ENCODE measurements around the gene IFT57. TPM values are rescaled to one million over a fixed set of nuclear protein-coding genes. Genes with fewer than 3 reads are reported as not detected.
A peak's percentile ranks its signal among the peaks of the same experiment; 100 is the strongest.
"Not testable (repeated sequence)": the region's sequence is repeated elsewhere in the genome, so short reads cannot be mapped to it uniquely, and the experiment has no call there.

The IFT57 gene, protein sequence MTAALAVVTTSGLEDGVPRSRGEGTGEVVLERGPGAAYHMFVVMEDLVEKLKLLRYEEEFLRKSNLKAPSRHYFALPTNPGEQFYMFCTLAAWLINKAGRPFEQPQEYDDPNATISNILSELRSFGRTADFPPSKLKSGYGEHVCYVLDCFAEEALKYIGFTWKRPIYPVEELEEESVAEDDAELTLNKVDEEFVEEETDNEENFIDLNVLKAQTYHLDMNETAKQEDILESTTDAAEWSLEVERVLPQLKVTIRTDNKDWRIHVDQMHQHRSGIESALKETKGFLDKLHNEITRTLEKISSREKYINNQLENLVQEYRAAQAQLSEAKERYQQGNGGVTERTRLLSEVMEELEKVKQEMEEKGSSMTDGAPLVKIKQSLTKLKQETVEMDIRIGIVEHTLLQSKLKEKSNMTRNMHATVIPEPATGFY
- 128 TPM for total RNA-seq
- long read RNA-seq, transcript IFT57-201 (11 exons, 3,203 nt): major isoform, 207 of 254 reads
- long read RNA-seq, partial matches to known transcripts: 17 of 254 reads
- long read RNA-seq, other reads (novel, unspliced or antisense): 28 of 254 reads

DNA sequence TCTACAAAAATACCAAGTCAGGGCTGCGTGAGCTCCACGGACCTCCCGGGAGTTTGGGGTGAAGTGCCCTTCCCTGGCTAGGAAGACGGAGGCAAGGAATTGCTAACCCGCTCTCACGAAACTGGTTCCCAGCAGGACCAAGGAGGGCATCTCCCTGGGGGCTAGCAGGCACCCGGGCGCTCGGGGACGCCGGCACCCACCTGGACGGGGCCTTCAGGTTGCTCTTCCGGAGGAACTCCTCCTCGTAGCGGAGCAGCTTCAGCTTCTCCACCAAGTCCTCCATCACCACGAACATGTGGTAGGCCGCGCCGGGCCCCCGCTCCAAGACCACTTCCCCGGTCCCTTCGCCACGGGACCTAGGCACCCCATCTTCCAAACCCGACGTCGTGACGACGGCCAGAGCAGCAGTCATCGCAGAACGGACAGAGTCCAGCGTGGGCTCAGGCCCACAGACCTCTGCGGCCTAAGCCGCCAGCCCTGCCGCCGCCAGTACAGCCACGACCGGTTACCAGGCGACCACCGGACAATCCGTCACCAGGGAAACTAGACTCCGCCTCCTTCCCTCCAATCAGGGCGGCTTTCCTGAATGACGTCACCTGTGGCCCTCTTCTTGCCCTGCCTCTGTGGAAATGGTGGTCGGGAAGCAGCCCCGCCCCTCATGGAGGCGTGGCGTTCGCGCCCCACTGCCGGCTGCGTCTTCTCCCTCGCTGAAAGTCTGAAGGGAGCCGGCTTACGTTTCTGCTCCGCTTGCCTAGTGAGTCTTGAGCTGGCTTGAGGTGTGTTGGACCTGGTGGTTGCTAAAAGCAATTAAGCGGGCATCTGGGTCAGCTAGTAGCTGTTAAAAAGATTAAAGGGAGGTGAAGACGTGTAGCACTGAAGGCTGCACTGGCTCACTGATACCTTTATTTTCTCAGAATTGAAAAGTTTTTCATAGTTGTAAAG lies at the start of gene IFT57:
TSS of gene IFT57 (minus strand) at position 514 of the 942 bp plus-strand sequence. CDS start at position 412, 102 bp downstream.
- peak within 1 kb of the TSS; percentile 94 for H3K27ac ChIP-seq
- H3K9me3 ChIP-seq: no peaks in the 10 kb centered on the region
- DNase-seq (peak; percentile 96), ATAC-seq (peak; percentile 97 to 99)
- H3K4me1 ChIP-seq: peaks cover 49% of the 10 kb centered on the region
- intact Hi-C loops (cut with DNase I): no loop called here
- peak within 1 kb of the TSS; percentile 89 for H3K4me3 ChIP-seq
- TF ChIP-seq, protein P1, sequence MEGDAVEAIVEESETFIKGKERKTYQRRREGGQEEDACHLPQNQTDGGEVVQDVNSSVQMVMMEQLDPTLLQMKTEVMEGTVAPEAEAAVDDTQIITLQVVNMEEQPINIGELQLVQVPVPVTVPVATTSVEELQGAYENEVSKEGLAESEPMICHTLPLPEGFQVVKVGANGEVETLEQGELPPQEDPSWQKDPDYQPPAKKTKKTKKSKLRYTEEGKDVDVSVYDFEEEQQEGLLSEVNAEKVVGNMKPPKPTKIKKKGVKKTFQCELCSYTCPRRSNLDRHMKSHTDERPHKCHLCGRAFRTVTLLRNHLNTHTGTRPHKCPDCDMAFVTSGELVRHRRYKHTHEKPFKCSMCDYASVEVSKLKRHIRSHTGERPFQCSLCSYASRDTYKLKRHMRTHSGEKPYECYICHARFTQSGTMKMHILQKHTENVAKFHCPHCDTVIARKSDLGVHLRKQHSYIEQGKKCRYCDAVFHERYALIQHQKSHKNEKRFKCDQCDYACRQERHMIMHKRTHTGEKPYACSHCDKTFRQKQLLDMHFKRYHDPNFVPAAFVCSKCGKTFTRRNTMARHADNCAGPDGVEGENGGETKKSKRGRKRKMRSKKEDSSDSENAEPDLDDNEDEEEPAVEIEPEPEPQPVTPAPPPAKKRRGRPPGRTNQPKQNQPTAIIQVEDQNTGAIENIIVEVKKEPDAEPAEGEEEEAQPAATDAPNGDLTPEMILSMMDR (IDR thresholded peaks at IDR 0.05): no peak
- H3K27me3 ChIP-seq (ENCODE audit: low read depth): no peaks in the 10 kb centered on the region
- H3K36me3 ChIP-seq: peaks cover 5% of the 10 kb centered on the region

DNA sequence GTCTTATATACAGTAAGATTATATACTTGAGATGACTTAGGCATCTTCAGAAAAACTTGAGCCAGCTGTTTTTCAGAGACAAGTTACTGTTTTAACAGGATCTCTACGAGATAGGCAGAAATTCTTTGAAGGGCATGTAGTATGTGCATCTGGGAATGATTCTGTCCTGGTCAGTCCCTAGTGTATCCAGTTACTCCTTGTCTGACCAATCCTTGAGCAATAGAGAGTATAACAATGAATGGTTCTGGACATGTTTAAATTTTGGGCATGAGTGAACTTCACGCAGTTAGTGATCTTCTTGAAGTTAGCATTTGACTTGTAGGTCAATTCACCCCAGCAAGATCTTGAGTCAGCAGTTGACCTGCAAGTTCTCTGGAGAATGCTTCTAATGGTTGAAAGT lies 49.4 kb upstream of the IFT57 start:
- H3K27me3 ChIP-seq (ENCODE audit: low read depth): no peaks in the 10 kb centered on the region
- no peak for DNase-seq
- ATAC-seq: no peak
- no peaks in the 10 kb centered on the region for H3K4me1 ChIP-seq
- no peak overlapping the region for H3K4me3 ChIP-seq
- H3K27ac ChIP-seq: no peak overlapping the region
- no peaks in the 10 kb centered on the region for H3K9me3 ChIP-seq
- H3K36me3 ChIP-seq: no peaks in the 10 kb centered on the region
- intact Hi-C loops (cut with DNase I): no loop called here
- TF ChIP-seq, protein P1 (IDR thresholded peaks at IDR 0.05): no peak

DNA sequence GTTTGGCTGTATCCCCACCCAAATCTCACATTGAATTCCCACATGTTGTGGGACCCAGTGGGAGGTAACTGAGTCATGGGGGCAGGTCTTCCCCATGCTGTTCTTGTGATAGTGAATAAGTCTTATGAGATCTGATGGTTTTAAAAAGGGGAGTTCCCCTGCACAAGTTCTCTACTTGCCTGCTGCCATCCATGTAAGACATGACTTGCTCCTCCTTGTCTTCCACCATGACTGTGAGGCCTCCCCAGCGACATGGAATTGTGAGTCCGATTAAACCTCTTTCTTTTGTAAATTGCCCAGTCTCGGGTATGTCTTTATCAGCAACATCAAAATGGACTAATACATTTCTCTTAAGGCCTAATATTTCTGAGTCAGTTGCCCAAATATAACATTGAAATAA lies 46.0 kb upstream of the IFT57 start:
- DNase-seq; H3K36me3 ChIP-seq; H3K4me1 ChIP-seq; intact Hi-C loops (cut with DNase I); H3K4me3 ChIP-seq; ATAC-seq; H3K27me3 ChIP-seq (ENCODE audit: low read depth); H3K9me3 ChIP-seq; H3K27ac ChIP-seq: not testable (repeated sequence)

DNA sequence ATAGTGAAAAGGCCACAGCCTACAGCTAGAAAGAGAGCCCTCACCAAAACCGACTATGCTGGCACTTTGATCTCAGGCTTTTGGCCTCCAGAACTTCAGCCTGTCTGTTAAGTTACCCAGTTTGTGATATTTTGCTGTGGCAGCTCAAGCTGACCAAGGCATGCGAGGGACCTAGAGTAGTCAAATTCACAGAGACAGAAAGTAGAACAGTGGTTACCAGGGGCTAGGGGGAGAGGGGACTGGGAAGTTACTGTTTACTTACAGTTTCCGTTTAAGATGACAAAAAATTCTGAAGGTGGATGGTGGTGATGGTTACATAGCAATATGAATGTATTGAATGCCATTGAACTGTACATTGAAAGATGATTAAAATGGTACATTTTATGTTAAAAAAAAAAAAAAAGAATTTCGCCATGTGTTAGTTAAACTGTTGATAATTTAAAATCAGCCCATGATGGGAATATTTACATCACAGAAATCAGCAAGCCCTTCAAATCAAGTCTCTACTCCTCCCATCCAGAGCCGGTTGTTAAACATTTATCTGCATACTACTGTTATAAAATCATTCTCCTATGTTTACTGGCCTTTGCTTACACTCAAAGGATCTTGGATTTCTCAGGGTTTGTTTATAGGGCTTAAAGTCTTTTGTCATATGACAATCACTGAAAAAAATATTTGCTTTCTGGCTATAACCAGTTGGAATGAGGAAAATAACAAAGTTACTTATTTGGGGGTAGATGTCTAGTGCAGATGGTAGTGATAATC lies 42.5 kb upstream of the IFT57 start:
- H3K4me3 ChIP-seq; ATAC-seq; intact Hi-C loops (cut with DNase I); H3K4me1 ChIP-seq; H3K36me3 ChIP-seq; H3K27ac ChIP-seq; H3K9me3 ChIP-seq; H3K27me3 ChIP-seq (ENCODE audit: low read depth); DNase-seq: not testable (repeated sequence)

DNA sequence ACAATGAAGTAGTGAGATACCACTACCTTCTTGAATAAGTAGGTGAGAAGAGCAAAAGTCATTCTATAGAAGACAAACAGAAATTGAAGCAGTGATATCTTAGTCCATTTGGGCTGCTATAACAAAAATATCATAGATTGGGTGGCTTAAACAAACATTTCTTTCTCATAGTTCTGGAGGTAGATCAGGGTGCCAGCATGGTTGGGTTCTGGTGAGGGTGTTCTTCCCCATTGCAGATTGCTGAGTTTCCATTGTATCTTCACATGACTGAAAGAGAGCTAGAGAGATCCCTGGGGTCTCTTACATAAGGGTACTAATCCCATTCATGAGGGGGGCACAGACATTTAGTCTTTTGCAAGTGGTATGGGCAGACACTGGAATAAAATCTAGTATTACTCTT lies 32.9 kb upstream of the IFT57 start:
- intact Hi-C loops (cut with DNase I): no loop called here
- H3K9me3 ChIP-seq: no peaks in the 10 kb centered on the region
- no peaks in the 10 kb centered on the region for H3K27me3 ChIP-seq (ENCODE audit: low read depth)
- no peak overlapping the region for H3K4me3 ChIP-seq
- no peak for ATAC-seq
- H3K36me3 ChIP-seq: no peaks in the 10 kb centered on the region
- H3K27ac ChIP-seq: no peak overlapping the region
- H3K4me1 ChIP-seq: no peaks in the 10 kb centered on the region
- no peak for DNase-seq
- TF ChIP-seq, protein P1 (IDR thresholded peaks at IDR 0.05): no peak

DNA sequence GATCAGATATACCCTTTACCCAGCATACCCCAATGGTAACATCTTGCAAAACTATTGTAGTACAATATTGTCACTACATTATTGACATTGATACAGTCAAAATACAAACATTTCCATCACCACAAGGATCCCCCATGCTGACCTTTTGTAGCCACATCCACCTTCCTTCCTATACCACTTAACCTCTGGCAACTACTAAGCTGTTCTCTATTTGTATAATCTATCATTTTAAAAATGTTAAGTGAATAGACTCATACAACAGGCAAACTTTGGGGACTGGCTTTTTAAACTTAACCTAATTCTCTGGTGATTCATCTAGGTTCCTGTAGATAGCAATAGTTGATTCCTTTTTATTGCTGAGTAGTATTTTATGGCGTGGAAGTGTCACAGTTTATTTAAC lies 29.6 kb upstream of the IFT57 start:
- DNase-seq (no peak), ATAC-seq (no peak)
- Histone ChIP-seq H3K9me3 (no peaks in the 10 kb centered on the region), H3K36me3 (no peaks in the 10 kb centered on the region), H3K4me1 (no peaks in the 10 kb centered on the region), H3K4me3 (no peak overlapping the region), H3K27me3 (ENCODE audit: low read depth) (no peaks in the 10 kb centered on the region), H3K27ac (no peak overlapping the region)
- intact Hi-C loops (cut with DNase I): no loop called here
- TF ChIP-seq, protein P1 (IDR thresholded peaks at IDR 0.05): no peak
